K562 (cell line): Measurements from ENCODE around the gene LRFN2.

Source experiments
- BRCA1 ChIP-seq, 2 experiments: fragments of 450-650 bp in 1 of 2; sonication (generic) in 1 of 2; formaldehyde crosslinking in 1 of 2; IDR thresholded peaks; 2 replicates each; pipeline versions ENCODE4 v1.5.0 to v1.6.1; 2017 to 2020; ENCODE audit warnings: mild to moderate bottlenecking in 1 of 2, missing genetic modification reagents in 1 of 2
- CHD7 ChIP-seq: fragments of 200-600 bp; sonication (generic); IDR thresholded peaks from one replicate; pipeline ENCODE4 v1.6.1; 2012; ENCODE audit warnings: mild to moderate bottlenecking, low read depth, low read length, inconsistent platforms
- SREBF2 ChIP-seq: sonication (generic); formaldehyde crosslinking; IDR thresholded peaks from 2 replicates; pipeline ENCODE4 v1.4.0; 2020; ENCODE audit warnings: mild to moderate bottlenecking, missing genetic modification reagents
- ZFX ChIP-seq: sonication (generic); formaldehyde crosslinking; IDR thresholded peaks from 2 replicates; pipeline ENCODE4 v1.8.0; 2022; ENCODE audit warnings: mild to moderate bottlenecking, missing genetic modification reagents, moderate library complexity
- ZSCAN29 ChIP-seq: fragments of 450-650 bp; IDR thresholded peaks from 2 replicates; pipeline ENCODE4 v1.6.1; 2017
- TF ChIP-seq, protein P1 (sequence below): fragments of 150-350 bp; conservative IDR thresholded peaks from 2 replicates; pipeline ENCODE4 v1.6.1; 2014; ENCODE audit warnings: low read length
- TF ChIP-seq, protein P2 (sequence below), 2 experiments: fragments of 450-650 bp; conservative IDR thresholded peaks; 2 replicates each; pipeline ENCODE4 v1.6.1; 2017; ENCODE audit warnings: mild to moderate bottlenecking in 2 of 2, moderate library complexity in 2 of 2

DNA sequence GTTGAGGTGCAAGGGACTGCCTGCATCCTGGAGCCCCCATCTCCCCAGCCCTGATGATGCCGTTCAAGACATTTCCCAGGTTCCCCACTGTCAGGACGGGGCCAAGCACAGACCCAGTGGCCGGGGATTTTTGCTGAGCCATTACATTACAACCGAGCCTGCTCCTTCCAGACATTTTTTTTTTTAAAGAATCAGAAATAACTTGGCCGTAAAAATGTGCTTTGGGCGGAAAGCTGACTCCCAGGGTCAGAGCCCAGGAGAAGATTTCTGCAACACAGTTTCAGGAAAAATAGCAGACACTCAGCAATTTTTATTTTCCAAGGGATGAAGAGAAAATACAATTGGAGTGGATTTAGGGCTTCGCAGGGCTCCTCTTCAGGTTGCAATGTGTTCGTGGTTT is 87.9 kb downstream of the LRFN2 start:
- TF ChIP-seq, protein P1, sequence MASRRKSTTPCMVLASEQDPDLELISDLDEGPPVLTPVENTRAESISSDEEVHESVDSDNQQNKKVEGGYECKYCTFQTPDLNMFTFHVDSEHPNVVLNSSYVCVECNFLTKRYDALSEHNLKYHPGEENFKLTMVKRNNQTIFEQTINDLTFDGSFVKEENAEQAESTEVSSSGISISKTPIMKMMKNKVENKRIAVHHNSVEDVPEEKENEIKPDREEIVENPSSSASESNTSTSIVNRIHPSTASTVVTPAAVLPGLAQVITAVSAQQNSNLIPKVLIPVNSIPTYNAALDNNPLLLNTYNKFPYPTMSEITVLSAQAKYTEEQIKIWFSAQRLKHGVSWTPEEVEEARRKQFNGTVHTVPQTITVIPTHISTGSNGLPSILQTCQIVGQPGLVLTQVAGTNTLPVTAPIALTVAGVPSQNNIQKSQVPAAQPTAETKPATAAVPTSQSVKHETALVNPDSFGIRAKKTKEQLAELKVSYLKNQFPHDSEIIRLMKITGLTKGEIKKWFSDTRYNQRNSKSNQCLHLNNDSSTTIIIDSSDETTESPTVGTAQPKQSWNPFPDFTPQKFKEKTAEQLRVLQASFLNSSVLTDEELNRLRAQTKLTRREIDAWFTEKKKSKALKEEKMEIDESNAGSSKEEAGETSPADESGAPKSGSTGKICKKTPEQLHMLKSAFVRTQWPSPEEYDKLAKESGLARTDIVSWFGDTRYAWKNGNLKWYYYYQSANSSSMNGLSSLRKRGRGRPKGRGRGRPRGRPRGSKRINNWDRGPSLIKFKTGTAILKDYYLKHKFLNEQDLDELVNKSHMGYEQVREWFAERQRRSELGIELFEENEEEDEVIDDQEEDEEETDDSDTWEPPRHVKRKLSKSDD, result no peak
- TF ChIP-seq ZSCAN29 (no peak), SREBF2 (CRISPR knock-in tag) (no peak), BRCA1 (IDR thresholded peaks at IDR 0.05) (no peak), BRCA1 (CRISPR knock-in tag; IDR thresholded peaks at IDR 0.05) (no peak), CHD7 (no peak), ZFX (CRISPR knock-in tag) (no peak)
- TF ChIP-seq, protein P2, sequence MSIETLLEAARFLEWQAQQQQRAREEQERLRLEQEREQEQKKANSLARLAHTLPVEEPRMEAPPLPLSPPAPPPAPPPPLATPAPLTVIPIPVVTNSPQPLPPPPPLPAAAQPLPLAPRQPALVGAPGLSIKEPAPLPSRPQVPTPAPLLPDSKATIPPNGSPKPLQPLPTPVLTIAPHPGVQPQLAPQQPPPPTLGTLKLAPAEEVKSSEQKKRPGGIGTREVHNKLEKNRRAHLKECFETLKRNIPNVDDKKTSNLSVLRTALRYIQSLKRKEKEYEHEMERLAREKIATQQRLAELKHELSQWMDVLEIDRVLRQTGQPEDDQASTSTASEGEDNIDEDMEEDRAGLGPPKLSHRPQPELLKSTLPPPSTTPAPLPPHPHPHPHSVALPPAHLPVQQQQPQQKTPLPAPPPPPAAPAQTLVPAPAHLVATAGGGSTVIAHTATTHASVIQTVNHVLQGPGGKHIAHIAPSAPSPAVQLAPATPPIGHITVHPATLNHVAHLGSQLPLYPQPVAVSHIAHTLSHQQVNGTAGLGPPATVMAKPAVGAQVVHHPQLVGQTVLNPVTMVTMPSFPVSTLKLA (conservative IDR thresholded peaks at IDR 0.05), result no peak
